Measurements from ENCODE around the gene SEC14L1. TPM values are rescaled to one million over a fixed set of nuclear protein-coding genes. Genes with fewer than 3 reads are reported as not detected.
"Not testable (repeated sequence)": the region's sequence is repeated elsewhere in the genome, so short reads cannot be mapped to it uniquely, and the experiment has no call there.

The SEC14L1 gene
- total and polyA plus RNA-seq, 2 experiments from 2014 or later, result 52.9 to 71.4 TPM

GRCh38 chr17:77247048-77247541, 106.3 kb downstream of the SEC14L1 start:
- WGBS (ENCODE audit: low lambda C conversion rate, missing lambda C conversion rate), result 1% methylated on average over 33 of the region's 51 CpGs
- peak; percentile 91 for DNase-seq (ENCODE audit: low spot score)

GRCh38 chr17:77247609-77248008, 106.8 kb downstream of the SEC14L1 start:
- Histone ChIP-seq H3K4me3 (no peak overlapping the region), H4K20me1 (ENCODE audit: insufficient read depth, poor library complexity, severe bottlenecking) (no peaks in the 10 kb centered on the region), H3K4me2 (peak overlapping the region; percentile 100), H3K36me3 (replicated peaks; ENCODE audit: insufficient read depth, low read depth) (no peaks in the 10 kb centered on the region), H3K79me2 (no peaks in the 10 kb centered on the region), H3K9me2 (replicated peaks; ENCODE audit: insufficient read depth) (no peaks in the 10 kb centered on the region), H3K27me3 (no peaks in the 10 kb centered on the region), H3K9me3 (ENCODE audit: low read depth) (no peaks in the 10 kb centered on the region), H3K4me1 (ENCODE audit: insufficient read depth) (no peaks in the 10 kb centered on the region), H3K27ac (no peak overlapping the region), H2AFZ (peak overlapping the region; percentile 83)
- 82% methylated on average over 5 of the region's 8 CpGs for WGBS (ENCODE audit: low lambda C conversion rate, missing lambda C conversion rate)
- DNase-seq (ENCODE audit: low spot score), result no peak
- no peak for TF ChIP-seq EZH2 (IDR thresholded peaks at IDR 0.05; ENCODE audit: borderline replicate concordance)

More at GRCh38 chr17:77247048-77247541, 106.3 kb downstream of the SEC14L1 start:
- no peaks in the 10 kb centered on the region for H3K9me2 ChIP-seq (replicated peaks; ENCODE audit: insufficient read depth)
- no peaks in the 10 kb centered on the region for H3K27me3 ChIP-seq
- H3K4me2 ChIP-seq, result peak overlapping the region; percentile 100
- no peak overlapping the region for H3K27ac ChIP-seq
- no peaks in the 10 kb centered on the region for H4K20me1 ChIP-seq (ENCODE audit: insufficient read depth, poor library complexity, severe bottlenecking)
- H3K9me3 ChIP-seq (ENCODE audit: low read depth), result no peaks in the 10 kb centered on the region
- H3K36me3 ChIP-seq (replicated peaks; ENCODE audit: insufficient read depth, low read depth), result no peaks in the 10 kb centered on the region
- H3K4me3 ChIP-seq, result peak overlapping the region; percentile 57
- H3K4me1 ChIP-seq (ENCODE audit: insufficient read depth), result no peaks in the 10 kb centered on the region
- no peaks in the 10 kb centered on the region for H3K79me2 ChIP-seq
- TF ChIP-seq EZH2 (IDR thresholded peaks at IDR 0.05; ENCODE audit: borderline replicate concordance), result no peak
- TF ChIP-seq, protein P1, sequence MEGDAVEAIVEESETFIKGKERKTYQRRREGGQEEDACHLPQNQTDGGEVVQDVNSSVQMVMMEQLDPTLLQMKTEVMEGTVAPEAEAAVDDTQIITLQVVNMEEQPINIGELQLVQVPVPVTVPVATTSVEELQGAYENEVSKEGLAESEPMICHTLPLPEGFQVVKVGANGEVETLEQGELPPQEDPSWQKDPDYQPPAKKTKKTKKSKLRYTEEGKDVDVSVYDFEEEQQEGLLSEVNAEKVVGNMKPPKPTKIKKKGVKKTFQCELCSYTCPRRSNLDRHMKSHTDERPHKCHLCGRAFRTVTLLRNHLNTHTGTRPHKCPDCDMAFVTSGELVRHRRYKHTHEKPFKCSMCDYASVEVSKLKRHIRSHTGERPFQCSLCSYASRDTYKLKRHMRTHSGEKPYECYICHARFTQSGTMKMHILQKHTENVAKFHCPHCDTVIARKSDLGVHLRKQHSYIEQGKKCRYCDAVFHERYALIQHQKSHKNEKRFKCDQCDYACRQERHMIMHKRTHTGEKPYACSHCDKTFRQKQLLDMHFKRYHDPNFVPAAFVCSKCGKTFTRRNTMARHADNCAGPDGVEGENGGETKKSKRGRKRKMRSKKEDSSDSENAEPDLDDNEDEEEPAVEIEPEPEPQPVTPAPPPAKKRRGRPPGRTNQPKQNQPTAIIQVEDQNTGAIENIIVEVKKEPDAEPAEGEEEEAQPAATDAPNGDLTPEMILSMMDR (IDR thresholded peaks at IDR 0.05; ENCODE audit: poor library complexity), result peak; percentile 100
- peak overlapping the region; percentile 83 for H2AFZ ChIP-seq

- Histone ChIP-seq H3K4me3 (no peak overlapping the region), H3K27ac (no peak overlapping the region), H3K9me2 (replicated peaks; ENCODE audit: insufficient read depth) (no peaks in the 10 kb centered on the region), H3K4me1 (ENCODE audit: insufficient read depth) (peaks cover under 1% of the 10 kb centered on the region), H2AFZ (no peak overlapping the region), H3K27me3 (no peaks in the 10 kb centered on the region), H4K20me1 (ENCODE audit: insufficient read depth, poor library complexity, severe bottlenecking) (no peaks in the 10 kb centered on the region), H3K4me2 (no peak overlapping the region), H3K9me3 (ENCODE audit: low read depth) (no peaks in the 10 kb centered on the region), H3K36me3 (replicated peaks; ENCODE audit: insufficient read depth, low read depth) (no peaks in the 10 kb centered on the region), H3K79me2 (no peaks in the 10 kb centered on the region)
- WGBS (ENCODE audit: low lambda C conversion rate, missing lambda C conversion rate), result 86% methylated on average over 17 of the region's 17 CpGs
- DNase-seq (ENCODE audit: low spot score), result no peak
- TF ChIP-seq EZH2phosphoT487 (IDR thresholded peaks at IDR 0.05; ENCODE audit: low read depth, severe bottlenecking, unreplicated experiment) (no peak), EZH2 (IDR thresholded peaks at IDR 0.05; ENCODE audit: borderline replicate concordance) (no peak)
Observed at GRCh38 chr17:77248216-77249114, 107.7 kb downstream of the SEC14L1 start.

GRCh38 chr17:77251622-77252183, 110.9 kb downstream of the SEC14L1 start:
- Histone ChIP-seq H3K27me3 (no peaks in the 10 kb centered on the region), H3K4me2 (no peak overlapping the region), H3K9me2 (replicated peaks; ENCODE audit: insufficient read depth) (no peaks in the 10 kb centered on the region), H3K4me1 (ENCODE audit: insufficient read depth) (peaks cover 23% of the 10 kb centered on the region), H3K9me3 (ENCODE audit: low read depth) (no peaks in the 10 kb centered on the region), H3K79me2 (no peaks in the 10 kb centered on the region), H2AFZ (no peak overlapping the region), H3K36me3 (replicated peaks; ENCODE audit: insufficient read depth, low read depth) (no peaks in the 10 kb centered on the region), H3K27ac (no peak overlapping the region), H3K4me3 (no peak overlapping the region), H4K20me1 (ENCODE audit: insufficient read depth, poor library complexity, severe bottlenecking) (no peaks in the 10 kb centered on the region)
- TF ChIP-seq EZH2phosphoT487 (IDR thresholded peaks at IDR 0.05; ENCODE audit: low read depth, severe bottlenecking, unreplicated experiment) (no peak), EZH2 (IDR thresholded peaks at IDR 0.05; ENCODE audit: borderline replicate concordance) (no peak)
- TF ChIP-seq, protein P1 (IDR thresholded peaks at IDR 0.05; ENCODE audit: poor library complexity), result no peak
- 78% methylated on average over 4 of the region's 4 CpGs for WGBS (ENCODE audit: low lambda C conversion rate, missing lambda C conversion rate)
- no peak for DNase-seq (ENCODE audit: low spot score)

- not testable (repeated sequence) for H3K9me2 ChIP-seq (replicated peaks; ENCODE audit: insufficient read depth); DNase-seq (ENCODE audit: low spot score); H3K9me3 ChIP-seq (ENCODE audit: low read depth); H3K36me3 ChIP-seq (replicated peaks; ENCODE audit: insufficient read depth, low read depth); H4K20me1 ChIP-seq (ENCODE audit: insufficient read depth, poor library complexity, severe bottlenecking); H3K4me3 ChIP-seq; H3K4me2 ChIP-seq; H3K27ac ChIP-seq; H2AFZ ChIP-seq; H3K27me3 ChIP-seq; H3K79me2 ChIP-seq
- 52% methylated on average over 7 of the region's 7 CpGs for WGBS (ENCODE audit: low lambda C conversion rate, missing lambda C conversion rate)
- peaks cover 23% of the 10 kb centered on the region for H3K4me1 ChIP-seq (ENCODE audit: insufficient read depth)
Observed at GRCh38 chr17:77252306-77252705, 111.5 kb downstream of the SEC14L1 start.

Data from hepatocyte (in vitro differentiated cells).